ENCODE results near the gene SLC10A1. TPM values are rescaled to one million over a fixed set of nuclear protein-coding genes. Genes with fewer than 3 reads are reported as not detected.

The SLC10A1 gene
- 0.13 TPM for polyA plus RNA-seq (2012; ENCODE audit: missing spikeins)

DNA sequence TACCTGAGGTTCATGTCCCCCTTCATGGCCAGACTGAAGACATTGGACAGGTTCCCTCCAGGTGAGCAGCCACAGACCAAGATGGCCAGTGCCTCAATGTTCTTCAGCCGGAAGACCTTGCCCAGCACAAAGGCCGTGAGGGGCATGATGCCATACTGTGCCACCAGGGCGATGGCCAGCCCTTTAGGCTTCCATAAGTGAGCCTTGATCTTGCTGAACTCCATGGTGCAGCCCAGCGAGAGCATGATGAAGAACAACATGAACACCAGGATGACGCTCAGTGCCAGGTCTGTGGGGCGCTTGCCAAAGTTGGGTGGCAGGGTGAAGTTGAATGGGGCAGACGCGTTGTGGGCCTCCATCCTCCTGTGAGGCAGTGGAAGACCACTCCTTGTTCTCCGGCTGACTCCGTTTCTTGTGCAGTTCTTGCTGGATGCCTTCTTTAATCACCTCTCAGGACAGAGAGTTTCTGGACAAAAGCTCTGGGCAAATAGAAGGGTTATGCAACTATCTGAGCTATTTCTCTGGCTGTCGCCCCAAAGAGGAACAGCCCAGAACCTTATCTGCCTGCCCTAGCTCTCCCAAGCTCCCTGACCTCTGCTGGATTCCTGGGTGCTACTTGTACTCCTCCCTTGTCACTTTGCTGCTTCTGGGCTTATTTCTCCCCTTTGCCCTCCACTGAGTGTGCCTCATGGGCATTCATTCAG, at the start of gene SLC10A1:
Gene SLC10A1, minus strand, starts transcription at position 445 of the 704 bp plus-strand sequence. Its CDS starts 86 bp downstream, at position 359.
- no peak for DNase-seq (ENCODE audit: insufficient read length)
- TF ChIP-seq POLR2A (IDR thresholded peaks at IDR 0.05; ENCODE audit: low read depth, low read length) (no peak), TAF1 (IDR thresholded peaks at IDR 0.05; ENCODE audit: borderline replicate concordance, low read depth, low read length) (no peak), POLR2AphosphoS5 (IDR thresholded peaks at IDR 0.05; ENCODE audit: low read depth, low read length) (no peak)
- FAIRE-seq = no peak

DNA sequence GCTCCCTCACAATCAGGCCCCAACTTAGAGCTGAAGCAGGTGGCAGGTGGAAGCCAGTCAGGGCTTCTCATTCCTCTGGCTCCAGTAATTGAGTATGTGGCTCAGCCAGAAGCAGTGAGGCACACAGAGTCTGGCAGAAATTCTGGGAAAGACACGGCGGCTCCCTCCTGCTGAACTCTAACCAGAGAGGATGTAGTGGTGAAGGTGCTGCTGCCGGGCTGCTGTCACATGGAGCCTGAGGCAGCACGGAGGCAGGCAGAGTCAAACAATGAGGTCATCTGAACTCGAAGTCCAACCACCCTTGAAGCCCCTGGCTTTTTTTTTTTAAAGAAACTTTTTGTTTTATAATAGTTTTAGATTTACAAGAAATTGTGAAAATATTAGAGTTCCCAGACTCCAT, 48.7 kb upstream of the SLC10A1 start:
- DNase-seq (ENCODE audit: insufficient read length) (no peak), FAIRE-seq (no peak)
- TF ChIP-seq POLR2A (IDR thresholded peaks at IDR 0.05; ENCODE audit: low read depth, low read length) = no peak
- TF ChIP-seq TAF1 (IDR thresholded peaks at IDR 0.05; ENCODE audit: borderline replicate concordance, low read depth, low read length) = no peak
- TF ChIP-seq POLR2AphosphoS5 (IDR thresholded peaks at IDR 0.05; ENCODE audit: low read depth, low read length) = no peak

DNA sequence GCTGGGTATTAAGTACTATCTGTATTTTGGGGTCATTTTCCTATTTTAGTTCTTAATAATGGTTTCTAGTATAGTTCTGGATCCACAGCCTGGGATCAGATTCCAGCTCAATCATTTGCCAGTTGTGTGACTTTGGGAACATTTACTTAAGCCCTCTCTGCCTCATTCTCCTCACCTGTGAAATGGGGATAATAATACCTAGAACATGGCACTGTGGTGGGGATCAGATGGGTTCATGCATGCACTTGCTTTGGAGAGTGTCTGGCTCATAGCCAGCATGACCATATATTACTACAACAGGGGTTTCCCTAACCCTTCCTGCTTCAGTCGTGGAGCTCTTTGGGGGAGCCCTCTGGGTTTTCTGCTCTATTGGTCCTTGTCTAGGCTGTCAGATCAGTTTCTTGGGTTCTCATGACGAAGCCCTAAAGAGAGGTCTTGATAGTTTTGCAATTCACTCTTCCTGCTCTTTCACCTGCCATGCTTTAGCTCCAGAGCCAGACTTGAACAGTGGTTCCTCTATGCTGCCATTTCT, 48.1 kb upstream of the SLC10A1 start:
- TF ChIP-seq TAF1 (IDR thresholded peaks at IDR 0.05; ENCODE audit: borderline replicate concordance, low read depth, low read length) (no peak), POLR2A (IDR thresholded peaks at IDR 0.05; ENCODE audit: low read depth, low read length) (no peak), POLR2AphosphoS5 (IDR thresholded peaks at IDR 0.05; ENCODE audit: low read depth, low read length) (no peak)
- DNase-seq (ENCODE audit: insufficient read length) (no peak), FAIRE-seq (no peak)

GRCh38 chr14:69844171-69844570, 47.1 kb upstream of the SLC10A1 start:
- DNase-seq (ENCODE audit: insufficient read length) (no peak), FAIRE-seq (no peak)
- TF ChIP-seq POLR2AphosphoS5 (IDR thresholded peaks at IDR 0.05; ENCODE audit: low read depth, low read length) = no peak
- TF ChIP-seq POLR2A (IDR thresholded peaks at IDR 0.05; ENCODE audit: low read depth, low read length) = no peak
- no peak for TF ChIP-seq TAF1 (IDR thresholded peaks at IDR 0.05; ENCODE audit: borderline replicate concordance, low read depth, low read length)

- FAIRE-seq (no peak), DNase-seq (ENCODE audit: insufficient read length) (no peak)
- no peak for TF ChIP-seq TAF1 (IDR thresholded peaks at IDR 0.05; ENCODE audit: borderline replicate concordance, low read depth, low read length)
- TF ChIP-seq POLR2AphosphoS5 (IDR thresholded peaks at IDR 0.05; ENCODE audit: low read depth, low read length) = no peak
- TF ChIP-seq POLR2A (IDR thresholded peaks at IDR 0.05; ENCODE audit: low read depth, low read length) = no peak
Observed at GRCh38 chr14:69842686-69843420, 45.8 kb upstream of the SLC10A1 start.

GRCh38 chr14:69841656-69842055, 44.6 kb upstream of the SLC10A1 start:
- DNase-seq (ENCODE audit: insufficient read length) (no peak), FAIRE-seq (no peak)
- no peak for TF ChIP-seq POLR2AphosphoS5 (IDR thresholded peaks at IDR 0.05; ENCODE audit: low read depth, low read length)
- TF ChIP-seq POLR2A (IDR thresholded peaks at IDR 0.05; ENCODE audit: low read depth, low read length) = no peak

DNA sequence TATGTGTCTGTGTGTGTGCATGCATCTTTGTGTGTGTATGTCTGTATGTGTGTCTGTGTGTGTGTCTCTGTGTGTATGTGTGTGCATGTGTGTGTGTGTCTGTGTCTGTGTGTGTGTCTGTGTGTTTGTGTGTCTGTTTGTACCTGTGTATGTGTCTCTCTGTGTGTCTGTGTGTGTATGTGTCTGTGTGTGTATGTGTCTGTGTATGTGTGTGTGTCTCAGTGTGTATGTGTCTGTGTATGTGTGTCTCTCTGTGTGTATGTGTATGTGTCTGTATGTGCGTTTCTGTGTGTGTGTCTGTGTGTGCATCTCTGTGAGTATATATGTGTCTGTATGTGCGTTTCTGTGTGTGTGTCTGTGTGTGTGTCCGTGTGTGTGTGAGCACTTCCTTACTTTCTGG, 42.6 kb upstream of the SLC10A1 start:
- no peak for DNase-seq (ENCODE audit: insufficient read length)
- peak; percentile 57 for FAIRE-seq
- TF ChIP-seq POLR2AphosphoS5 (IDR thresholded peaks at IDR 0.05; ENCODE audit: low read depth, low read length) (no peak), TAF1 (IDR thresholded peaks at IDR 0.05; ENCODE audit: borderline replicate concordance, low read depth, low read length) (no peak), POLR2A (IDR thresholded peaks at IDR 0.05; ENCODE audit: low read depth, low read length) (no peak)

DNA sequence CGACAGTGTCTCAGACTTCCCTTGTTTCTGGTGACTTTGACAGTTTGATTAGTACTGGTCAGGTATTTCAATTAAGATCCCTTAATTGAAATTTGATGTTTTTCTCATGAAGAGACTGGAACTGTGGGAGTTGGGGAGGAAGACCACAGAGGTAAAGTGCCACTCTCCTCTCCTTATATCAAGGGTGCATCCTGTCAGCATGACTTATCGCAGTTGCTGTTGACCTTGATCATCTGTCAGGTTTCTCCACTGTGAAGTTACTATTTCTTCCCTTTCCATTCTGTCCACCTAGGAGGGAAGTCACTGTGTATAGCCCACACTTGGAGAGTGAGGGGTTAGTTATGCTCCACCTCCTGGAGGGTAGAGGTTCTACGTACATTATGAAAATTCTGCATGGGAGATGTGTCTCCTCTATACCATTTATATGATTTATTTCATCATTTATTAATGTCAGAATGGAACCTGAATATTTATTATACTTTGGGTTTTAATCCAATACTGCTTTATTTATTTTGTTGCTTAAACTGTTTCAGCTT, 41.9 kb upstream of the SLC10A1 start:
- DNase-seq (ENCODE audit: insufficient read length) (no peak), FAIRE-seq (no peak)
- TF ChIP-seq TAF1 (IDR thresholded peaks at IDR 0.05; ENCODE audit: borderline replicate concordance, low read depth, low read length) = no peak
- TF ChIP-seq POLR2AphosphoS5 (IDR thresholded peaks at IDR 0.05; ENCODE audit: low read depth, low read length) = no peak
- no peak for TF ChIP-seq POLR2A (IDR thresholded peaks at IDR 0.05; ENCODE audit: low read depth, low read length)

- FAIRE-seq = peak; percentile 70
- TF ChIP-seq POLR2AphosphoS5 (IDR thresholded peaks at IDR 0.05; ENCODE audit: low read depth, low read length) = no peak
- TF ChIP-seq POLR2A (IDR thresholded peaks at IDR 0.05; ENCODE audit: low read depth, low read length) = no peak
- TF ChIP-seq TAF1 (IDR thresholded peaks at IDR 0.05; ENCODE audit: borderline replicate concordance, low read depth, low read length) = no peak
- no peak for DNase-seq (ENCODE audit: insufficient read length)
Observed at GRCh38 chr14:69828879-69829278, 31.8 kb upstream of the SLC10A1 start.

- no peak for TF ChIP-seq POLR2AphosphoS5 (IDR thresholded peaks at IDR 0.05; ENCODE audit: low read depth, low read length)
- TF ChIP-seq POLR2A (IDR thresholded peaks at IDR 0.05; ENCODE audit: low read depth, low read length) = no peak
- TF ChIP-seq TAF1 (IDR thresholded peaks at IDR 0.05; ENCODE audit: borderline replicate concordance, low read depth, low read length) = no peak
- DNase-seq (ENCODE audit: insufficient read length) (no peak), FAIRE-seq (no peak)
Observed at GRCh38 chr14:69828354-69828753, 31.3 kb upstream of the SLC10A1 start.

DNA sequence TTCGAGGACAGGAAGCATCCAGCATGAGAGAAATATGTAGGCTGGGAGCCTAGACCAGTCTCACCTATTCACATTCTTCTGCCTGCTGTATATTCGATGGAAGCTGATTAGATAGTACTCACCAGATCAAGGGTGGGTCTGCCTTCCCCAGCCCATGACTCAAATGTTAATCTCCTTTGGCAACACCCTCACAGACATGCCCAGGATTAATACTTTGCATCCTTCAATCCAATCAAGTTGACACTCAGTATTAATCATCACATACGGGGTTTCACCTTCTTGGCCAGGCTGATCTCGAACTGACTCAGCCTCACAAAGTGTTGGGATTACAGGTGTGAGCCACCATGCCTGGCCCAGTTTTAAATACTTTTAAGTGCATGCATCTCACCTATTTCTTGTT, 30.5 kb upstream of the SLC10A1 start:
- DNase-seq (ENCODE audit: insufficient read length) = no peak
- FAIRE-seq = no peak
- TF ChIP-seq POLR2AphosphoS5 (IDR thresholded peaks at IDR 0.05; ENCODE audit: low read depth, low read length) (no peak), TAF1 (IDR thresholded peaks at IDR 0.05; ENCODE audit: borderline replicate concordance, low read depth, low read length) (no peak), POLR2A (IDR thresholded peaks at IDR 0.05; ENCODE audit: low read depth, low read length) (no peak)
